Measurements from ENCODE around the gene SLC4A5. TPM values are rescaled to one million over a fixed set of nuclear protein-coding genes. Genes with fewer than 3 reads are reported as not detected.
A peak's percentile ranks its signal among the peaks of the same experiment; 100 is the strongest.

The SLC4A5 gene
- total RNA-seq, 3 donors from 2014 or later = 2.1 to 3.1 (median 2.1) TPM

DNA sequence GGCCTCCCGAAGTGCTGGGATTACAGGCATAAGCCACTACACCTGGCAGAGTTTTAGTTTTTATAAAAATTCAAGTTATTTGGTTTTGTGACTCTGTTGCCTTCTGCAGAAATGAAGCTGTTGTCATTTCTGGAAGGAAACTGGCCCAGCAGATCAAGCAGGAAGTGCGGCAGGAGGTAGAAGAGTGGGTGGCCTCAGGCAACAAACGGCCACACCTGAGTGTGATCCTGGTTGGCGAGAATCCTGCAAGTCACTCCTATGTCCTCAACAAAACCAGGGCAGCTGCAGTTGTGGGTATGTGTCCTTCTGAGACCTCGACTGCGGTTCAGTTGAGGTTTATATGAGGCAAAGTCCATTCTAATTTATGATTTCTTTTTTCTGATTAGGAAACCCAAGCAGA, 137.6 kb downstream of the SLC4A5 start:
- Histone ChIP-seq H3K36me3 (ENCODE audit: low read depth) (no peaks in the 10 kb centered on the region), H3K9me3 (no peaks in the 10 kb centered on the region), H3K4me1 (ENCODE audit: low read depth) (peaks cover 27% of the 10 kb centered on the region), H3K4me3 (no peak overlapping the region)
- DNase-seq = peak; percentile 75 to 80 (median 76)
- intact Hi-C loops (cut with DNase I, micrococcal nuclease) = no loop called here
- ATAC-seq = peak; percentile 98
- TF ChIP-seq, protein P1, sequence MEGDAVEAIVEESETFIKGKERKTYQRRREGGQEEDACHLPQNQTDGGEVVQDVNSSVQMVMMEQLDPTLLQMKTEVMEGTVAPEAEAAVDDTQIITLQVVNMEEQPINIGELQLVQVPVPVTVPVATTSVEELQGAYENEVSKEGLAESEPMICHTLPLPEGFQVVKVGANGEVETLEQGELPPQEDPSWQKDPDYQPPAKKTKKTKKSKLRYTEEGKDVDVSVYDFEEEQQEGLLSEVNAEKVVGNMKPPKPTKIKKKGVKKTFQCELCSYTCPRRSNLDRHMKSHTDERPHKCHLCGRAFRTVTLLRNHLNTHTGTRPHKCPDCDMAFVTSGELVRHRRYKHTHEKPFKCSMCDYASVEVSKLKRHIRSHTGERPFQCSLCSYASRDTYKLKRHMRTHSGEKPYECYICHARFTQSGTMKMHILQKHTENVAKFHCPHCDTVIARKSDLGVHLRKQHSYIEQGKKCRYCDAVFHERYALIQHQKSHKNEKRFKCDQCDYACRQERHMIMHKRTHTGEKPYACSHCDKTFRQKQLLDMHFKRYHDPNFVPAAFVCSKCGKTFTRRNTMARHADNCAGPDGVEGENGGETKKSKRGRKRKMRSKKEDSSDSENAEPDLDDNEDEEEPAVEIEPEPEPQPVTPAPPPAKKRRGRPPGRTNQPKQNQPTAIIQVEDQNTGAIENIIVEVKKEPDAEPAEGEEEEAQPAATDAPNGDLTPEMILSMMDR (IDR thresholded peaks at IDR 0.05) = no peak

DNA sequence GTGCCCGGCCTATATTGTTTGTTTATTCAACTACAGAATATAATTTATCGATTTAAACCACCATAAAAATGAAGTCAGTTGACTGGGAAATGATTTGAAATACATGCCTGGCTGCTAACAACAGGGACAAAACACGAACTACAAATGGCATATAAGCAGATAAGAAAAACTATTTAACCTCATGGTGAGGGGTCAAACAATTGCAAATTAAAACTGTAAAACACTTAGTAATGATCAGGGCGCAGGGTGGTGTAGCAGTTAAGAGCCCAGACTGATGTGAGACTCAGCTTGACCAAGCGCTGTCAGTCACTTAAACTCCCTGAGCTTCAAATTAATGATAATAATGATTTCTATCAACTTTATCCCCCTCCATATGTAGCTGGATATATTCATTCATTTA, 138.1 kb downstream of the SLC4A5 start:
- intact Hi-C loops (cut with DNase I, micrococcal nuclease) = no loop called here
- no peak overlapping the region for H3K4me3 ChIP-seq
- no peaks in the 10 kb centered on the region for H3K36me3 ChIP-seq (ENCODE audit: low read depth)
- DNase-seq (no peak), ATAC-seq (no peak)
- peaks cover 27% of the 10 kb centered on the region for H3K4me1 ChIP-seq (ENCODE audit: low read depth)
- TF ChIP-seq, protein P1 (IDR thresholded peaks at IDR 0.05) = no peak
- H3K9me3 ChIP-seq = no peaks in the 10 kb centered on the region

DNA sequence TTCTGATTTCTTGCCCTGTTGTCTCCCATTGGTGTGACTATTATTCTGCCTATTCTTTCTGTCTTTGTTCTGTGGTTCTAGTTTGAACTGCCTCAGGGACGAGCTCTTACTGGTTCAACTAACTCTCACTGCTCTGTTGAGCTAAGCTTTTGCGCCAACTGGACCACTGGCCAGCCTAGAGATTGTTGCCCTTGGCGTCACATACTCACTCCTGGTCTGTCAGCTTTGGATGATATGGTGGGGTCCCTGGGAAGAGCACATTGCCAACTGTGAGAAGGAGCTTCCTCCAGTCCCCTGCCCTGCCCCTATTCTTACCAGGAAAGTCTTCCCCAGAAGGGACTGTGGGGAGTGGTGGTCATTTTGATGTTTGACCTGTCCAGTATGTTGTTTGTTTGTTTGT, 138.8 kb downstream of the SLC4A5 start:
- ATAC-seq (no peak), DNase-seq (no peak)
- H3K36me3 ChIP-seq (ENCODE audit: low read depth) = no peaks in the 10 kb centered on the region
- TF ChIP-seq, protein P1 (IDR thresholded peaks at IDR 0.05) = no peak
- H3K4me1 ChIP-seq (ENCODE audit: low read depth) = peaks cover 27% of the 10 kb centered on the region
- intact Hi-C loops (cut with DNase I, micrococcal nuclease) = no loop called here
- H3K4me3 ChIP-seq = no peak overlapping the region
- no peaks in the 10 kb centered on the region for H3K9me3 ChIP-seq

DNA sequence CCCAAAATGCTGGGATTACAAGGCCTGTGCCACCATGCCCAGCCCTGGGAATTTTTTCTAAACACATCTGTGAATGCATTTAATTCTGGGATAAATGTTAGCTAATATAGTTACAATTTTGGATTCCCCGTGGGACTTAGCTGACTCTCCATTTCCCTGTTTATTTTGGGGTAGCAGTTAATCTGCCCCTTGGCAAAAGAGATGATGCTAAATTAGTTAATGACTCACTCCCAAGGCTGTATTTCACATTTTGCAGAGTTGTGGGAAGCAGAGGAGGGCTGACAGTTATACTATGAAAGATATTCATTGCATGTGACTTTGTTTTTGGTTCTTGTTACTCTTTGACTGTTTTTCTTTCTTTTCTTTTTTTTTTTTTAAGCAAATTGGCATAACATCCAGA, 141.6 kb downstream of the SLC4A5 start:
- H3K4me1 ChIP-seq (ENCODE audit: low read depth) = peaks cover 22% of the 10 kb centered on the region
- H3K4me3 ChIP-seq = no peak overlapping the region
- H3K9me3 ChIP-seq = no peaks in the 10 kb centered on the region
- TF ChIP-seq, protein P1 (IDR thresholded peaks at IDR 0.05) = no peak
- no peaks in the 10 kb centered on the region for H3K36me3 ChIP-seq (ENCODE audit: low read depth)
- intact Hi-C loops (cut with DNase I, micrococcal nuclease) = no loop called here
- DNase-seq (no peak), ATAC-seq (no peak)

DNA sequence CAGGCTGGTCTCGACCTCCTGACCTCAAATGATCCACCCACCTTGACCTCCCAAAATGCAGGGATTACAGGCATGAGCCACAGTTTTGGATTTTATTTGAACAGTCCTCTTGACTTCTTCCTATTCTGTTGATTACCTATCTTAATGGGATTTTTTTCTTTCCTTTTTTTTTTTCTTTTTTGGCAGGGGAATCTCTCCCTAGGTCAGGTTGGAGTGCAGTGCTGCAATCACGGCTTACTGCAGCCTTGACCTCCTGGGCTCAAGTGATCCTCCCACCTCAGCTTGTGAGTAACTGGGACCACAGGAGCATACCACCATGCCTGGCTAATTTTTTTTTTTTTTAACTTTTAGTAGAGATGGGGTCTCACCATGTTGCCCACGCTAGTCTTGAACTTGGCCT, 142.0 kb downstream of the SLC4A5 start:
- peaks cover 18% of the 10 kb centered on the region for H3K4me1 ChIP-seq (ENCODE audit: low read depth)
- H3K9me3 ChIP-seq = no peaks in the 10 kb centered on the region
- TF ChIP-seq, protein P1 (IDR thresholded peaks at IDR 0.05) = no peak
- no peak overlapping the region for H3K4me3 ChIP-seq
- ATAC-seq (no peak), DNase-seq (no peak)
- intact Hi-C loops (cut with DNase I, micrococcal nuclease) = no loop called here
- H3K36me3 ChIP-seq (ENCODE audit: low read depth) = no peaks in the 10 kb centered on the region

DNA sequence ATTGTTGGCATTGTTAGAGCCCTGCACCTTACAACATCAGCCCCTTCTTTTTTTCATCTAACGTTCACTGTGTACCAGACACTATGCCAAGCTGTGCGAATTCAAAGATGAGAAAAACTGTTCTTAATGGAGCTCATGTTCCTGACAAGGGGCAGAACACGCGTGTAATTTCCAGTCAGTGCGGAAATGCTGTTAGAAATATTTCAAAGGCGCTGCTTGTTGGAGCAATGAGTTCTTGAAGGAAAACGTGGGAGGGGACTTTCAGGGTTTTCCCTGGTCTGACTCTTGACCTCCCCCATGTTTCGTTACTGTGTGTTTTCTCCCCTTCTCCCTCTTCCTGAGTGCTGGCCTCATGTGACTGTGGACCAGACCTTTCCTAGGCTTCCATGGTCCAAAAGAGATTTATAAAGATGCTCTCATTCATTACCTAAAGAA, 143.3 kb downstream of the SLC4A5 start:
- peaks cover 7% of the 10 kb centered on the region for H3K4me1 ChIP-seq (ENCODE audit: low read depth)
- H3K36me3 ChIP-seq (ENCODE audit: low read depth) = no peaks in the 10 kb centered on the region
- DNase-seq (no peak), ATAC-seq (no peak)
- TF ChIP-seq, protein P1 (IDR thresholded peaks at IDR 0.05) = no peak
- no peak overlapping the region for H3K4me3 ChIP-seq
- H3K9me3 ChIP-seq = no peaks in the 10 kb centered on the region
- intact Hi-C loops (cut with DNase I, micrococcal nuclease) = no loop called here
